GM10266 (cell line): ENCODE data around the gene MRPS27.
A peak's percentile ranks its signal among the peaks of the same experiment; 100 is the strongest.

Experiments used
- DNase-seq: peaks from one replicate; pipeline ENCODE4 v3.0.0; 2012; ENCODE audit errors: extremely low spot score
- CTCF ChIP-seq: IDR thresholded peaks from 2 replicates; pipeline ENCODE4 v1.5.1; 2012; ENCODE audit warnings: mild to moderate bottlenecking, low read depth; ENCODE audit not compliant: control insufficient read depth, insufficient read depth; ENCODE audit errors: missing control alignments

The MRPS27 gene

GRCh38 chr5:72307968-72308852 lies 11.8 kb downstream of the MRPS27 start:
- peak; percentile 94 for DNase-seq
- peak; percentile 90 for TF ChIP-seq CTCF

GRCh38 chr5:72307573-72307967 lies 12.5 kb downstream of the MRPS27 start:
- no peak for TF ChIP-seq CTCF
- no peak for DNase-seq

- no peak for TF ChIP-seq CTCF
- DNase-seq = peak; percentile 23
Measured at GRCh38 chr5:72305194-72306142, 14.6 kb downstream of the MRPS27 start.

- TF ChIP-seq CTCF = no peak
- DNase-seq = no peak
Measured at GRCh38 chr5:72302171-72302570, 17.9 kb downstream of the MRPS27 start.

GRCh38 chr5:72301557-72301956 lies 18.5 kb downstream of the MRPS27 start:
- peak; percentile 35 for DNase-seq
- no peak for TF ChIP-seq CTCF

- no peak for DNase-seq
- TF ChIP-seq CTCF = no peak
Measured at GRCh38 chr5:72300590-72301339, 19.3 kb downstream of the MRPS27 start.
